DOHH2 (cell line): Measurements from ENCODE around the gene UBE2F.
"Not testable (repeated sequence)": the region's sequence is repeated elsewhere in the genome, so short reads cannot be mapped to it uniquely, and the experiment has no call there.

ENCODE experiments used
- H3F3A ChIP-seq: fragments of 200-600 bp; sonication (generic), shearing (Covaris generic); 2 replicates; pipeline ENCODE4 v1.6.0; 2016; ENCODE audit warnings: antibody characterized with exemption, mild to moderate bottlenecking; ENCODE audit not compliant: control insufficient read depth, insufficient read depth
- H3K27ac ChIP-seq: fragments of 200-600 bp; sonication (generic); 2 replicates; pipeline ENCODE4 v1.5.1; 2014; ENCODE audit warnings: low read depth, mild to moderate bottlenecking, low read length, moderate library complexity
- H3K27me3 ChIP-seq: fragments of 200-600 bp; sonication (generic); 2 replicates; pipeline ENCODE4 v1.6.1; 2014; ENCODE audit warnings: mild to moderate bottlenecking, low read length, mixed read lengths; ENCODE audit not compliant: control insufficient read depth
- H3K36me3 ChIP-seq: fragments of 200-600 bp; sonication (generic); 2 replicates; pipeline ENCODE4 v1.6.1; 2014; ENCODE audit warnings: mild to moderate bottlenecking, low read length, moderate library complexity, mixed read lengths; ENCODE audit not compliant: control insufficient read depth
- H3K4me1 ChIP-seq: fragments of 200-600 bp; sonication (generic); 2 replicates; pipeline ENCODE4 v1.6.1; 2014; ENCODE audit warnings: mild to moderate bottlenecking, low read length, mixed read lengths; ENCODE audit not compliant: control insufficient read depth
- H3K4me2 ChIP-seq: fragments of 200-600 bp; sonication (generic); 2 replicates; pipeline ENCODE4 v1.6.0; 2014; ENCODE audit warnings: mild to moderate bottlenecking, low read length, moderate library complexity
- H3K4me3 ChIP-seq: fragments of 200-600 bp; sonication (generic); 2 replicates; pipeline ENCODE4 v1.5.1; 2014; ENCODE audit warnings: mild to moderate bottlenecking, low read length, mixed read lengths
- H3K79me2 ChIP-seq: fragments of 200-600 bp; sonication (generic); 2 replicates; pipeline ENCODE4 v1.6.1; 2014; ENCODE audit warnings: mild to moderate bottlenecking, low read length, mixed read lengths; ENCODE audit not compliant: control insufficient read depth
- H3K9me2 ChIP-seq: fragments of 200-600 bp; sonication (generic); replicated peaks from 2 replicates; pipeline ENCODE4 v1.6.1; 2014; ENCODE audit warnings: mild to moderate bottlenecking, low read length, mixed read lengths; ENCODE audit not compliant: control insufficient read depth
- H3K9me3 ChIP-seq: fragments of 200-600 bp; sonication (generic); 2 replicates; pipeline ENCODE4 v1.6.1; 2014; ENCODE audit warnings: antibody characterized with exemption, low read length, mixed read lengths; ENCODE audit not compliant: control insufficient read depth, insufficient read depth
- H4K20me1 ChIP-seq: fragments of 200-600 bp; sonication (generic); 2 replicates; pipeline ENCODE4 v1.6.0; 2014; ENCODE audit warnings: low read depth, mild to moderate bottlenecking, antibody characterized with exemption, low read length, moderate library complexity; ENCODE audit not compliant: control insufficient read depth, insufficient read depth
- EZH2phosphoT487 ChIP-seq: fragments of 200-600 bp; sonication (generic); IDR thresholded peaks from 2 replicates; pipeline ENCODE4 v1.6.1; 2017; ENCODE audit warnings: borderline replicate concordance, mild to moderate bottlenecking, antibody characterized with exemption, low read length, moderate library complexity, mixed read lengths
- TF ChIP-seq, protein P1 (sequence below): fragments of 200-600 bp; sonication (generic); IDR thresholded peaks from one replicate; pipeline ENCODE4 v1.5.1; 2014; ENCODE audit warnings: antibody characterized with exemption, mild to moderate bottlenecking, low read depth, low read length; ENCODE audit not compliant: poor library complexity, severe bottlenecking

The UBE2F gene

GRCh38 chr2:237962432-237963084 is 4.3 kb upstream of the UBE2F start:
- Histone ChIP-seq H3K27me3 (no peaks in the 10 kb centered on the region), H3K4me1 (peaks cover 7% of the 10 kb centered on the region), H3K36me3 (no peaks in the 10 kb centered on the region), H3K4me3 (no peak overlapping the region), H3K9me2 (no peaks in the 10 kb centered on the region), H3F3A (no peaks in the 10 kb centered on the region), H4K20me1 (no peaks in the 10 kb centered on the region), H3K4me2 (no peak overlapping the region), H3K79me2 (peaks cover 3% of the 10 kb centered on the region), H3K9me3 (peaks cover 21% of the 10 kb centered on the region), H3K27ac (no peak overlapping the region)
- no peak for TF ChIP-seq EZH2phosphoT487
- TF ChIP-seq, protein P1, sequence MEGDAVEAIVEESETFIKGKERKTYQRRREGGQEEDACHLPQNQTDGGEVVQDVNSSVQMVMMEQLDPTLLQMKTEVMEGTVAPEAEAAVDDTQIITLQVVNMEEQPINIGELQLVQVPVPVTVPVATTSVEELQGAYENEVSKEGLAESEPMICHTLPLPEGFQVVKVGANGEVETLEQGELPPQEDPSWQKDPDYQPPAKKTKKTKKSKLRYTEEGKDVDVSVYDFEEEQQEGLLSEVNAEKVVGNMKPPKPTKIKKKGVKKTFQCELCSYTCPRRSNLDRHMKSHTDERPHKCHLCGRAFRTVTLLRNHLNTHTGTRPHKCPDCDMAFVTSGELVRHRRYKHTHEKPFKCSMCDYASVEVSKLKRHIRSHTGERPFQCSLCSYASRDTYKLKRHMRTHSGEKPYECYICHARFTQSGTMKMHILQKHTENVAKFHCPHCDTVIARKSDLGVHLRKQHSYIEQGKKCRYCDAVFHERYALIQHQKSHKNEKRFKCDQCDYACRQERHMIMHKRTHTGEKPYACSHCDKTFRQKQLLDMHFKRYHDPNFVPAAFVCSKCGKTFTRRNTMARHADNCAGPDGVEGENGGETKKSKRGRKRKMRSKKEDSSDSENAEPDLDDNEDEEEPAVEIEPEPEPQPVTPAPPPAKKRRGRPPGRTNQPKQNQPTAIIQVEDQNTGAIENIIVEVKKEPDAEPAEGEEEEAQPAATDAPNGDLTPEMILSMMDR = no peak

DNA sequence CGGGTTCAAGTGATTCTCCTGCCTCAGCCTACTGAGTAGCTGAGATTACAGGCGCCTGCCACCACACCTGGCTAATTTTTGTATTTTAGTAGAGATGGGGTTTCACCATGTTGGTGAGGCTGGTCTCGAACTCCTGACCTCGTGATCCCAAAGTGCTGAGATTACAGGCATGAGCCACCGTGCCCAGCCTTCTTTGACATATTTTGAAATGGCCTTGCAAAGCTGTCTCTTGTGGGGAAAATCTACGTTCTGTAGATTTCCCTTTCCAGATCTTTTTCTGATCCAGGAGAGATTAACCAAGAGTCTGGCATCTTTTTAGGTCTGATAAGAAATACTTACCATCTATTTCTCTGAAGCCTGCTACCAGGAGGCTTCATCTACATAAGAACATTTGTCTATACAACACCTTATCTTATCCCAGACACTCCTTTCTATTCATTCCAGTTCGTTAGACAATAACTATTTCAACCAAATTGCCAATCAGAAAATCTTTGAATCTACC is 3.3 kb upstream of the UBE2F start:
- H4K20me1 ChIP-seq, H3K9me2 ChIP-seq, H3F3A ChIP-seq, H3K27ac ChIP-seq, H3K4me2 ChIP-seq, H3K27me3 ChIP-seq, H3K36me3 ChIP-seq, H3K4me3 ChIP-seq: not testable (repeated sequence)
- peaks cover 21% of the 10 kb centered on the region for H3K9me3 ChIP-seq
- peaks cover 16% of the 10 kb centered on the region for H3K4me1 ChIP-seq
- H3K79me2 ChIP-seq = peaks cover 11% of the 10 kb centered on the region

GRCh38 chr2:237964194-237964577 is 2.6 kb upstream of the UBE2F start:
- Histone ChIP-seq H3K4me1 (peaks cover 23% of the 10 kb centered on the region), H3K9me3 (peaks cover 21% of the 10 kb centered on the region), H3F3A (0 out of 2 replicates have a peak, but pooled peaks cover 4% of the 10 kb centered on the region), H3K9me2 (no peaks in the 10 kb centered on the region), H3K4me3 (no peak overlapping the region), H3K36me3 (no peaks in the 10 kb centered on the region), H3K27ac (no peak overlapping the region), H3K79me2 (peaks cover 17% of the 10 kb centered on the region), H3K4me2 (no peak overlapping the region), H4K20me1 (0 out of 2 replicates have a peak, but pooled peaks cover 4% of the 10 kb centered on the region), H3K27me3 (no peaks in the 10 kb centered on the region)
- TF ChIP-seq, protein P1 = no peak
- no peak for TF ChIP-seq EZH2phosphoT487
